HG02973 (cell line): ENCODE measurements around the gene LPIN1.
A peak's percentile ranks its signal among the peaks of the same experiment; 100 is the strongest.

ENCODE experiments used
- ATAC-seq: cut with Tn5 transposase; IDR thresholded peaks from one replicate; pipeline ENCODE4 v1.9.1; 2021; ENCODE audit warnings: moderate library complexity; ENCODE audit not compliant: unreplicated experiment

Gene LPIN1, protein sequence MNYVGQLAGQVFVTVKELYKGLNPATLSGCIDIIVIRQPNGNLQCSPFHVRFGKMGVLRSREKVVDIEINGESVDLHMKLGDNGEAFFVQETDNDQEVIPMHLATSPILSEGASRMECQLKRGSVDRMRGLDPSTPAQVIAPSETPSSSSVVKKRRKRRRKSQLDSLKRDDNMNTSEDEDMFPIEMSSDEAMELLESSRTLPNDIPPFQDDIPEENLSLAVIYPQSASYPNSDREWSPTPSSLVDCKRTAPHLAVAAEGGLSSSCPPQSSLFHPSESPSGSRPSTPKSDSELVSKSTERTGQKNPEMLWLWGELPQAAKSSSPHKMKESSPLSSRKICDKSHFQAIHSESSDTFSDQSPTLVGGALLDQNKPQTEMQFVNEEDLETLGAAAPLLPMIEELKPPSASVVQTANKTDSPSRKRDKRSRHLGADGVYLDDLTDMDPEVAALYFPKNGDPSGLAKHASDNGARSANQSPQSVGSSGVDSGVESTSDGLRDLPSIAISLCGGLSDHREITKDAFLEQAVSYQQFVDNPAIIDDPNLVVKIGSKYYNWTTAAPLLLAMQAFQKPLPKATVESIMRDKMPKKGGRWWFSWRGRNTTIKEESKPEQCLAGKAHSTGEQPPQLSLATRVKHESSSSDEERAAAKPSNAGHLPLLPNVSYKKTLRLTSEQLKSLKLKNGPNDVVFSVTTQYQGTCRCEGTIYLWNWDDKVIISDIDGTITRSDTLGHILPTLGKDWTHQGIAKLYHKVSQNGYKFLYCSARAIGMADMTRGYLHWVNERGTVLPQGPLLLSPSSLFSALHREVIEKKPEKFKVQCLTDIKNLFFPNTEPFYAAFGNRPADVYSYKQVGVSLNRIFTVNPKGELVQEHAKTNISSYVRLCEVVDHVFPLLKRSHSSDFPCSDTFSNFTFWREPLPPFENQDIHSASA

DNA sequence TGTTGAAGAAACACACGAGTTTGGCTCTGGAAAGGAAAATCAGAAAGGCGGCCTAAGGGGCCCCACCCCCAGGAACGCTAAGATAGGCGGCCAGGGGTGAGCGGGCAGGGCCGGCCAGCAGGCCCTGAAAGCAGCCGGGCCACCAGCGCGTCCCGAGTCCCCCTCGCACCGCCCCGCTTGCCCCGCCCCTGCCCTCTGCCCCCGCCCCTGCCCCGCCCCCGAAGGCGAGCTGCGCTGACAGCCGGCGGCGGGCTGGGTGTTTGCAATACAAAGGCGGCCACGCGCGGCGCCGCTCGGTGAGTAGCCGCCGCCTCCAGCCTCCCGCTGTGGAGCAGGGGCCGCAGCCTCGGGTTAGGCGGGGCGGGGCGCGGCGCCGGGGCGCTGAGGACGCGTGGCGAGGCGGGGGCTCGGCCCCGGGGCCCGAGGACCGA is at the start of gene LPIN1:
Gene LPIN1 (plus strand): TSS at position 257 of the 431 bp plus-strand sequence. CDS start 18,910 bp downstream, outside the sequence.
- peak; percentile 42 for ATAC-seq

DNA sequence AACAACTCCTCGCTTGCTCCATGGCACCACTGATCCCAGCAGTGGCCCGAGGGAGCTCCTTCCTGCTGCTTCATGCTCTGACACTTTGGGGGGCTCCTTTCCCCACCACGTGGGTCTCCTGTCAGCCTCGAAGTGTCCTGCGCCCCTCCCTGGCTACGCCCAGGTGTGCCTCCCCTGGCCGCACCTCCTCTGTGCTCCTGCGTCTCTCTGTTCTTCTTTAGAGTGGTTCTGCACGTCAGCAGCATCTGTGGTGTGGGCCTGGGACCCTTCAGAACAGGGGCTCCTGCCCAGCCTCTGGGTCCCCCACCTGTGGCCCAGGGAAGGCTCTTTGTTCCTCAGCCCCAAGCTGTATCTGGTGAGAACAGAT is 49.7 kb upstream of the LPIN1 start:
- no peak for ATAC-seq

GRCh38 chr2:11697103-11697871 is 49.1 kb upstream of the LPIN1 start:
- no peak for ATAC-seq

GRCh38 chr2:11698009-11698922 is 48.2 kb upstream of the LPIN1 start:
- no peak for ATAC-seq

DNA sequence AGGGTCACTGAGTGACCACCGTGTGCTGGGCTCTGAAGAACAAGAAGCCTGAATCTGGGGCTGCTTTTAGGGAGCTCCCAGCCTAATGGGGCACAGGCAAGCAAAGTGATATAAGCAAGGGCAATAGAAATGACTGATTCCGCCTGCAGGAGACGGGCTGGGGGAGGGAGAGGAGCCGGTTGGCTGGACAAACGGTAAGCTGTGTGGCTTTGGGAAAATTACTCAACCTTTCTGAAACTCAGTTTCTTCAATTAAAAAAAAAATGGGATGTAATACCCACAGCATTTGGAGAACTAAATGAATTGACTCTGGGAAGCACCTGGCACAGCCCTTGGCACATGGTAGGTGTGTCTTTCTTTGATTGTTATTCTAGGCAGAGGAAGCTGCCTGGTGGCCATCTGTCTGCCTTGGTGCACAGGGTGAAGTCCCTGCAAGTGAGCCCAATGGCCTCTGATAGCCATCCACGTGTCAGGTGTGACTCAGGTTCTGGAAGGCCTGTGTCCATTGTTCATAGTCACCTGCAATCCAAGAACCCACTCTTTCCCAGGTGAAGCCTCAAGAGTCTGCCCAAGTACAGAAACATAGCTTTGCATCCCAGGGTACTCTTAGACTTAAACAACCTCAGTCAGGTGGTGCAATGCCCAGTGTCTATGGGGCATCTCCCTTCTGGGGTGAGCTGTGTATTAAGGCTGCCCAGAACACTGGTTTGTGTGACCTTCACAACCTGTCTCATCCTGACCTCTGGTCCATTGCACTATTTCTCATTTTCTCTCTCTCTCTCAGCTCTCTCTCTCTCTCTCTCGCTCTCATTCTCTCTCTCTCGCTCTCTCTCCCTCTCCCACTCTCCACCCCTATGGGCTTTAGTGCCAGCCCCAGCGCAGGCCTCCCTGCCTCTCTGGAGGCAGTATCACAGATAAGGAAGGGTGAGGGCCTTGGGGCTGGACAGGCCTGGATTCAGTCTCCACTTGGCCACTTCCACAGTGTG is 46.5 kb upstream of the LPIN1 start:
- no peak for ATAC-seq

DNA sequence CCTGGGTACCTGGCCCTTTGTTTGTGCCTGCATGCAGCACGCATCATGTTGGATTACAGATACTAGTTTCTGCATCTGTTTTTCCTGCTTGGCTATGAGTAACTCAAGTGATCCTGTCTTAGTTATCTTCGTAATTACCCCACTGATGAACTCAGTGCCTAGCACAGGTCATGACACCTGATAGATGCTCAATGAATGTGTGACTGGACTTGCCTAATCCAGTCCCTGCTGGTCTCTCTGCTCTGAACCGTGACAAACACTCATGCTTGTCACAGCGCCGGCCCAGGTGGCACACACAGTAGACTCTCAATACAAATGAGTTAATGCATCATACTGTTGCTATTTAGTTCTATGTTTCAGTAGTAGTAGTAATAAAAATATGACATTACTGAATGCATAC is 45.2 kb upstream of the LPIN1 start:
- no peak for ATAC-seq

- ATAC-seq, result no peak
Observed at GRCh38 chr2:11701751-11702301, 44.6 kb upstream of the LPIN1 start.

GRCh38 chr2:11702946-11703345 is 43.5 kb upstream of the LPIN1 start:
- no peak for ATAC-seq

GRCh38 chr2:11703700-11704099 is 42.7 kb upstream of the LPIN1 start:
- ATAC-seq, result no peak

GRCh38 chr2:11705063-11705462 is 41.4 kb upstream of the LPIN1 start:
- no peak for ATAC-seq

DNA sequence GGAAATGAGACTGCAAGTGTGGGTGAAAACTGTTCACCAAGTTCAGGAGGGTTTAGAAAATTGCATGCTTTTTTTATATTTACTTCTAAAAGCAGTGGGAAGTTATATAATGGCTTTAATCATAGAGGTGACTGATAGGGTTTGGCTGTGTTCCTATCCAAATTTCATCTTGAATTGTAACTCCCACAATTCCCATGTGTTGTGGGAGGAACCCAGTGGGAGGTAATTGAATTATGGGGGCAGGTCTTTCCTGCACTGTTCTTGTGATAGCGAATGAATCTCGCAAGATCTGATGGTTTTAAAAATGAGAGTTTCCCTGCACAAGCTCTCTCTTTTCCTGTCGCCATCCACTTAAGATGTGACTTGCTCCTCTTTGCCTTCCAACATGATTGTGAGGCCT is 40.7 kb upstream of the LPIN1 start:
- no peak for ATAC-seq

DNA sequence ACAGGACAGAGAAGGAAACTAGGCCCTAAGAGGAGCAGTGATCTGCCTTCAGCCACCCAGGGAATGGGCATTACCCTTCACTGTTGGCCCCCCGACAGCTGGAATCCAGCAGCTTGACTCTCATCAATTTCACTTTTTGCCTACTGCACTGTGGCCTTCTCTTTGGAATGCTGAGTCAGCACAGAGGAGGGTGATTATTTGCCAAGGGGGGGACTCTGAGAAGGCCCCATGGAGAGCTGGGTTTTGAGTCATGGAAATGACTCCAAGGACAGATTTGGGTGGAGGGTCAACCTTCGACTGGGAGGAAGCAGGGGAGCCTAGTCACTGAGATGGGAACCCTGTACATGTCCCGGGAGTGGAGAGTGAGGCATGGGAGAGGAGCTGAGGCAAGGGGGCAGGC is 38.3 kb upstream of the LPIN1 start:
- no peak for ATAC-seq

GRCh38 chr2:11709293-11709692 is 37.1 kb upstream of the LPIN1 start:
- no peak for ATAC-seq

GRCh38 chr2:11710210-11710609 is 36.2 kb upstream of the LPIN1 start:
- ATAC-seq, result no peak

GRCh38 chr2:11710632-11711353 is 35.6 kb upstream of the LPIN1 start:
- no peak for ATAC-seq

GRCh38 chr2:11711354-11711716 is 35.1 kb upstream of the LPIN1 start:
- no peak for ATAC-seq

DNA sequence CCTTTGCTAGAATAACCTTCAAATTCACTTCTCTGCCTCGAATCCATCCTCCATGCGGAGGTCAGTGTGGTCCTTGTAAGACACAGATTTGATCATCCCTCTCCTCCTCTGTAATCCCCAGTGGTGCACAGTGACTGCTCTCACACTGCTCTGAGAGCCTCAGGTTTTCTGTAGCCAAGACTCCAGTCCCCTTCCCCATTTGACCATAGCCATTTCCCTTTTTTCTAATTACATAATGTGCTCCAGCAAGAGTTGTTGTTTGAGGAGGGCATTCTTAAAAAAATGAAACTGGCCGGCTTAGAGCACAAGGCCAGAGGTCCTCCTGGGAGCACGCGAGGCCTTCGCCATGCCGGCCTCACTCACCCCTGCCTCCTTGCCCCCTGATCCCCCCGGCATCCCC is 34.7 kb upstream of the LPIN1 start:
- no peak for ATAC-seq

GRCh38 chr2:11712866-11713265 is 33.6 kb upstream of the LPIN1 start:
- no peak for ATAC-seq
